Amniotic stem cell (primary cell): Measurements from ENCODE around the gene CD300A.

Experiments
- DNase-seq: peaks from one replicate; lab custom pipeline; 2025; lab: John Stamatoyannopoulos, UW

Gene CD300A

DNA sequence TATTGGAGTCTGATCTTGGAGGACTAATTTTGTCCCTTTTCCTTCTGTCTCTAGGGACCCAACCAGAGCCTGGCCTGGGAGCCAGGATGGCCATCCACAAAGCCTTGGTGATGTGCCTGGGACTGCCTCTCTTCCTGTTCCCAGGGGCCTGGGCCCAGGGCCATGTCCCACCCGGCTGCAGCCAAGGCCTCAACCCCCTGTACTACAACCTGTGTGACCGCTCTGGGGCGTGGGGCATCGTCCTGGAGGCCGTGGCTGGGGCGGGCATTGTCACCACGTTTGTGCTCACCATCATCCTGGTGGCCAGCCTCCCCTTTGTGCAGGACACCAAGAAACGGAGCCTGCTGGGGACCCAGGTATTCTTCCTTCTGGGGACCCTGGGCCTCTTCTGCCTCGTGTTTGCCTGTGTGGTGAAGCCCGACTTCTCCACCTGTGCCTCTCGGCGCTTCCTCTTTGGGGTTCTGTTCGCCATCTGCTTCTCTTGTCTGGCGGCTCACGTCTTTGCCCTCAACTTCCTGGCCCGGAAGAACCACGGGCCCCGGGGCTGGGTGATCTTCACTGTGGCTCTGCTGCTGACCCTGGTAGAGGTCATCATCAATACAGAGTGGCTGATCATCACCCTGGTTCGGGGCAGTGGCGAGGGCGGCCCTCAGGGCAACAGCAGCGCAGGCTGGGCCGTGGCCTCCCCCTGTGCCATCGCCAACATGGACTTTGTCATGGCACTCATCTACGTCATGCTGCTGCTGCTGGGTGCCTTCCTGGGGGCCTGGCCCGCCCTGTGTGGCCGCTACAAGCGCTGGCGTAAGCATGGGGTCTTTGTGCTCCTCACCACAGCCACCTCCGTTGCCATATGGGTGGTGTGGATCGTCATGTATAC lies 26.5 kb upstream of the CD300A start:
- no peak for DNase-seq

DNA sequence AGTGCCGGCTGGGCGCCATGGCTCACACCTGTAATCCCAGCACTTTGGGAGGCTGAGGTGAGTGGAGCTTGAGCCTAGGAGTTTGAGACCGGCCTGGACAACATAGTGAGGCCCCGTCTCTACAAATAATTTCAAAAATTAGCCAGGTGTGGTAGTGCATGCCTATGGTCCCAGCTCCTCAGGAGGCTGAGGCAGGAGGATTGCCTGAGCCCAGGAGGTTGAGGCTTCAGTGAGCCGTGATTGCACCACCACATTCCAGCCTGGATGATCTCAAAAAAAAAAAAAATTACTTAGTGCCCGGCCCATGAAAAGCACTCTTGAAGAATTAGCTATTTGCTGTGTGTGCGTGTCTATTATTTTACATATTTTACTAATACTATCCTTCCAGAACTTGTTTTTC lies 24.9 kb upstream of the CD300A start:
- no peak for DNase-seq

DNA sequence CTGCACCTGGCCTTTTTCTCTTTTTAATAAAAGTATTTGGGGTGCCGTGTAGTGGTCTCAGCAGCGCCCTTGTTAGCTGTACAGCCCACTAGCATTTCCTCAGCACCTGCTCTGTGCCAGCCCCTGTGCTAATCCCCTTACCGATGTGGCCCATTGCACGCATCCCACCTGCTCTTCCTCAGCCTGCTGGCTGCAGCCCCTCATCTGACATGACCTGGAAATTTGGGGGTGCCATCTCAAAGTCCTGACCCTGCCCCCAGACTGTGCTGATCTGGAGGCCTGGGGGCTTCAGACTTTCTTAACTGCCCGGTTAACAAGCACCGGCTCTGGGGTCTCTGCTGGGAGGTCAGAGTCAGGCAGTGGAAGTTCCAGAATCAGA lies 24.2 kb upstream of the CD300A start:
- DNase-seq, result no peak

DNA sequence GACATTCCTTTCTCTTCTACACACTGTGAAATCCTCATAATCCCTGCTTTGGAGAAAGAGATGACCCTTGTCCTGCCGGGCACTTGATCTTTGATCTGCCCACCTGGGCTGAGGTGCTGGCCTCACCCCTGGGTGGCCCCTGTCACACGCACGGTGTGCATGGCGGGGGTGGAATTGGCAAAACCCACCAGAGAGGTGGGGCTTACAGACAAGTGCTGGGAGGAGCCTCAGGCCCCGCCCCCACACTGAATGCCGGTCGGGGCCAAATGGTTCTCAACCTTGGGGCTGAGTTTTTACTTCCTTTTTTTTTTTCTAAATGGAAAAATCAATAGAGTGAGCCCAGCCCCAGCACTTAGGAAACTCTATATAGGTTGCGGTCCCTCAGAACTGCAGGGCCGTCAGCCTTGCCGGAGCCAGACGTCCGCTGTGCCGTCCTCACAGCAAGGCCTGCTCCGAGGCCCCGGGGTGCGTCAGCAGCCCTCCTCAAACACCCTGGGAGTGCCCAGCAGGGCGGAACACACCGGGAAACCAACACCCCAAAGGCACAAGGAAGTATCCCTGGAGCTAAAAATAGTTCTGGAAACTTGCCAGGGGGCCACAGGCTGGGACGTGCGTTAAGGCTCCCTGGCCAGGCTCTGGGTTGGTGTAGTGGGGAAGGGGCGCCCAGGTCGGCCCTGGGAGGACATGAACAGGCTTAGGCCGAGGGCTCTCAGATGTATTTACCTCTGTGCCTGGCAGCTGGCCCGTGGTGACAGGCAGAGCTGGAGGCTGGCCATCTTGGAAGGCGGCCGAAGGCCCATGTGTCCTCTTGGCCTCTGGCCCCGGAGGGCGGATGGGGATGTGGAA lies 23.5 kb upstream of the CD300A start:
- no peak for DNase-seq

DNA sequence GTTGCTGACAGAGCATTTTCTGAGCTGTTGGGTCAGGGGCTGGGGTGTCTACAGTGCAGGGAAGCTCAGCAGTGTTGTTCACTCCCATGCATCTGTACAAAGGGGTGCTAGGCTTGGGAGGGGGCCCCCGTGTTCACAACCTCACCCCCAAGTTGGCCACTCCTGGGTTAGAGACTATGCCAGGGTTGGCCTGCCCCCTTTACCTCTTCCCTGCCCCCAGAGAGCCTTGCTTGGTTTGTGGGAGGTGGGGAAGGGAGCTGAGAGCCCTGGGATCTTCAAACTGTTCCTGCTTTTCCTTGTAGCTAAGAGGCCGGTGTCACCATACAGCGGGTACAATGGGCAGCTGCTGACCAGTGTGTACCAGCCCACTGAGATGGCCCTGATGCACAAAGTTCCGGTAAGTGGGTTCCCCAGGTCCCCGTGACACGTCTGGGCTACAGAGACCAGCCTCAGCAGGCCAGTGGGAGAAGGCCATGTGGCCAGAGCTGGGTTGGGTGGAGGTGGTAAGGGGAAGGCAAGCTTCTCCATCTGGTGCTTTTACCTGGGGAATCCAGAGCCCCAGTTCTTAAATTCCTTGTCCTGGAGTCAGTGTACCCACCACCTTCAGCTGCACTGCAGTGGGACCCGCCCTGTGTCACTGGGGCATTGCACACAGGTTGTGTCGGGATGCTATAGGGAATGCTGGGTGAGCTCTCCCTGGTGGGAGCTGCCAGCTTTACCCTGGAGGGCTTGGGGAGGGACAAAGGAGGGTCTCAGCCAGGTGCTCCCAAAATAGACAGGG lies 22.7 kb upstream of the CD300A start:
- no peak for DNase-seq

DNA sequence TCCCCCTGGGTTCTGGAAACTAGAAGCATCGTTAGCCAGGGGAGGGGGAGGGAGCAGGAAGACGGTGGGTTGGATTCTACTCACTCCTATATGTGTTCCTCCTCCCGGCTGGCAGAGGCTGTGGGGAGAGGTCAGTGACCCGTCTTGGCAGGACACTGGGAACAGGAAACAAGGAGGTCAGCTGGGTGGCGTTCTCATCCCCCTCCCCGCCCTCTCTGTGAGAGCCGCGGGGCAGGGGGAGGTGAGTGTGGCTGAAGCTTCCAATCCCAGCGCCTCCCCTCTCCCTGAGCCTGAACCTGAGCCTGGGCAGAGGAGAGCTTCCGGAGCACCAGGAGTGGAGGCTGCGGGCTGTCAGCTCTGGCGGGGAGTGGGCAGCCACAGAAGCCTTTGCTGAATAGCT lies 22.0 kb upstream of the CD300A start:
- no peak for DNase-seq

DNA sequence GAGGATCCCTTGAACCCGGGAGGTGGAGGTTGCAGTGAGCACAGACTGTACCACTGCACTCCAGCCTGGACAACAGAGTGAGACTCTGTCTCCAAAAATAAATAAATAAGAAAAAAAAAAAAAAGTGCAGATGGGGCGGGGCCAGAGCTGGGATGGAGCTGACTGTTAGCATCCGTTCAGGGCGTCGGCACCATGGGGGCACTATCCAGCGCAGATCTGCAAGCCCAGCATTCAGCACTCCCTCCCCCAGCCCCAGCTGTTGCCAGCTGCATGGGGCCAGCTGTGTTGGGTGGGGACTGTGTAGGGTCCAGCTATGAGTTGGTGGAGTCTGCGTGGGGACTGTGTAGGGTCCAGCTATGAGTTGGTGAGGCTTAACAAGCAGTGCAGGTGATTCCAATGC lies 21.3 kb upstream of the CD300A start:
- no peak for DNase-seq

DNA sequence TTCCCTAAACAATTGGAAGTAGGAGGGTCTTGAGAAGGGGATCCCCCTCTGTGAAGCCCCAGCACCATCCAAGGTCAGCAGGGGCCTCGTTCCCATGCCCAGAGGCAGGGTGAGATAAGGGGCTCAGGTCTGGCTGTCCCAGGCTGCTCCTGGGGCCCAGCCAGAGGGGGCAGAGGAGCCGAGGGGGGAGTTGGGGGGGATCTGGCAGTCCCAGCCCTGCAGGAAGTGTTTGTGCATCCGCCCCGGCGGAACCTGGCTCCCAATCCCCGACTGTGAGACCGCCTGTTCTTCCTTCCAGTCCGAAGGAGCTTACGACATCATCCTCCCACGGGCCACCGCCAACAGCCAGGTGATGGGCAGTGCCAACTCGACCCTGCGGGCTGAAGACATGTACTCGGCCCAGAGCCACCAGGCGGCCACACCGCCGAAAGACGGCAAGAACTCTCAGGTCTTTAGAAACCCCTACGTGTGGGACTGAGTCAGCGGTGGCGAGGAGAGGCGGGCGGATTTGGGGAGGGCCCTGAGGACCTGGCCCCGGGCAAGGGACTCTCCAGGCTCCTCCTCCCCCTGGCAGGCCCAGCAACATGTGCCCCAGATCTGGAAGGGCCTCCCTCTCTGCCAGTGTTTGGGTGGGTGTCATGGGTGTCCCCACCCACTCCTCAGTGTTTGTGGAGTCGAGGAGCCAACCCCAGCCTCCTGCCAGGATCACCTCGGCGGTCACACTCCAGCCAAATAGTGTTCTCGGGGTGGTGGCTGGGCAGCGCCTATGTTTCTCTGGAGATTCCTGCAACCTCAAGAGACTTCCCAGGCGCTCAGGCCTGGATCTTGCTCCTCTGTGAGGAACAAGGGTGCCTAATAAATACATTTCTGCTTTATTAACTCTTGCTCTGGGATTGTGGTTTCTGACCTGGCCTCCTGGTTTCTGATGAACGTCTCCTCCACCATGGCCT lies 19.6 kb upstream of the CD300A start:
- DNase-seq, result no peak

DNA sequence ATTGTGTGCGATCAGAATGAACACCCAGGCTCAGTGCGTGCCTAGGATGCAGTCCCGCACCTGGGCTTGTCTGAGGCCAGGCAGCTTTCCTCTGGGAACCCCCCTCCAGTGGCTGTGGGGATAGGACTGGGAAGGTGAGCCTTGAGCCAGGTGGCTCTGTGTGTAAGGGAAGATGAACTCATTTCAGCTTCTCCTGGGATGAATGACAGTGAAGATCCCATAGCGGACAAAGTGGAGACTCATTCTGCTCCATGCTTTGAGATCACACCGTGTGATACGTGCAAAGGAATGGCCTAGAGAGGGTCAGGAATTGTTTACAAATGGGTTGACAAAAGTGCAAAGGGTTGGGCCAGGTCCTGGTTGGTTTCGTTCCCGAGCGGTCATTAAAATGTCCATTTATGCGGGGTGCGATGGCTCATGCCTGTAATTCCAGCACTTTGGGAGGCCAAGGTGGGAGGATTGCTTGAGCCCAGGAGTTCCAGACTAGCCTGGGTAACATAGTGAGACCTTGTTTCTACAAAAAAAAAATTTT lies 18.7 kb upstream of the CD300A start:
- DNase-seq, result no peak

DNA sequence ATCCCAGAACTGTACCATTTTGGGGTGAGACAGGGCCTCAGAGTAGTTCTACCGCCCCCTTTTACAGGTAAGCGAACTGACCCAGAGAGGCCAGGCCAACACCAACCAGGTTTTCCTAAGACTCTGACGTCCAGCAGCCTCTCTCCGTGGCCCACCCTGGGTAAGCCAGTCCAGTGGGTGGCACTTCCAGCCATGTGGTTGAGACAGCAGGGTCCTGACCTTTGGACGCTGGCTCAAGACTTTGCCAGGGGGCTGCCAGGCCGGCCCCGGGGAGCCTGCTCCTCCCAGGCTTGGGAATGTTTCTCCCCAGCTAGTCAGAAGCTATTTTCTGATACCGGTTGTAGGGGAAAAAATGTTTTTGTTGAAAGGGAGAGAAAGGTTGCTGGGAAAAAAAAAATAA lies 17.7 kb upstream of the CD300A start:
- no peak for DNase-seq

DNA sequence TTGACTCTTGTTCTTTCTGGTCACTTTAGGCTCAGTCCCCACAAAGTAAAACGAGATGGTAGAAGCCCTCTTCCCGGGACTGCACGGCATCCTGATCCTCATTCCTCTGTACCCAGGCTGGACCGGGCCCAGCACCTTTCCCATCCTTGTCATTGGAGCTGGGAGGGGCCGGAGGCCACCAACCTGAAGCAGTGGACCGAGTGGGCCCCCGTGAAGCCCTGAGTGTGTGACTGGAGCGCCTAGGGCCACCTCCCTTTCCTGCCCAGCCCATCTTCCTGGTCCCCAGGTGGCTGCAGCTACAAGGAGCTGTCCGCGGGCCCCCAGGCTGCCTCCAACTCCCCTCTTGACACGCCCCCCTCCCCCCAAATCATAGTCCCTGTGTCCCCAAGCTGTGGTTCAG lies 17.1 kb upstream of the CD300A start:
- DNase-seq, result no peak

DNA sequence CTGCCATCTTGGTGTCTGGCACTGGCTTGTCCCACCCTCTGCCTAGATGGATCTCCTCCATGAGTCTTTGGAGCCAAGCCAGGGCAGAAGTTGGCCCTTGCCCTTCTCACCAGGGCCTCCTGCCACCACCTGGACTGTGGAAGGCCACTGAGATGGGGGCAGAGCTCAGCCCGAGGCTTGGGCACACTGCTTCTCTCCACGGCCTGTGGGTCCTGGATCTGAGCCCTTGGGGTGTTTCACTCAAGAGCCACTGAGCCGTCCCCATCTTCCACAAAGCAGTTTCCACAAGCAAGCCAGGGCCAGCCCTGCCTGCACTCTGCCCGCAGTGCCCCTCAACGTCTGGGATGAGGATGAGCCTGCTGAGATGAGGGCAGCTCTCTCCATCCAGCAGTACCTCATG lies 16.7 kb upstream of the CD300A start:
- no peak for DNase-seq

DNA sequence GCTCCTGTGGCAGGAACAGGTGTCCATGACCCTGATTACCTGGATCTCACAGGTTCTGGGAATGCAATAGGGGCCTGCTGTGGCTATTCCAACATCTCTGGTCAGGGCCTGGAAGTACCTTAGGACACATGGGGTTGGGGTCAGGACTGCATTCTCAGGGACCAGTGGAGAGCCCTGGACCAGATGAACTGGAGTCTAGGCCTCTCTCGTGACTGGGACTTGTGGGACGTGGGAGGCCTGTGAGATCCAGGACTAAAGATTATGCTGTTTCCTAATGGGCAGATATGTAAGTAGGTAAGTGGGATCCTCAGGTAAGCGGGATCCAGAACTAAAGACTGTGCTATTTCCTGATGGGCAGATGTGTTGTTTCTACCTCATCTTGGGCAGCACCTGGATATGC lies 16.2 kb upstream of the CD300A start:
- DNase-seq, result no peak

DNA sequence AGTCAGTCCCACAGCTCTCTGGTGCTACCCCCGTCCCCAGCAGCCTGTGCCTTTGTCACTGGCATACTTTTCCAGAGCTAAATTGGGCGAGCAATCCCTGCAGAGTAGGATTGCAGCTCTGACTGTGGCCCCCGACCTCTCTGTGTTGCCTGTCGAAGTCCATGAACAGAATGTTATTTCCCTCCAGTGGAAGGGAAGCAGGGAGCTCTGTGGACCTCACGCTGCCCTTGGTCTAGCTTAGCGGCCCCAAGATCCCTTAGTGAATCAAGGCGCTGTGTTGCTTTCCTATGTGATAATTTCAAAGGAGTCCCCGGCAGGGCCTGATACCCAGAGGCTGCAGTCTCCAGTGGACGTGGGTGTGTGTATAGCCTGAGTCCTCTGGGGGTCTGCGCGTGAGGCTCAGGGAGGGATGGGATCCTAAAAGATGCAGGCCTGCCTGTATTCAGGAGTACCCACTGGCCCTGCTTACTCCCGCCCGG lies 15.5 kb upstream of the CD300A start:
- no peak for DNase-seq

DNA sequence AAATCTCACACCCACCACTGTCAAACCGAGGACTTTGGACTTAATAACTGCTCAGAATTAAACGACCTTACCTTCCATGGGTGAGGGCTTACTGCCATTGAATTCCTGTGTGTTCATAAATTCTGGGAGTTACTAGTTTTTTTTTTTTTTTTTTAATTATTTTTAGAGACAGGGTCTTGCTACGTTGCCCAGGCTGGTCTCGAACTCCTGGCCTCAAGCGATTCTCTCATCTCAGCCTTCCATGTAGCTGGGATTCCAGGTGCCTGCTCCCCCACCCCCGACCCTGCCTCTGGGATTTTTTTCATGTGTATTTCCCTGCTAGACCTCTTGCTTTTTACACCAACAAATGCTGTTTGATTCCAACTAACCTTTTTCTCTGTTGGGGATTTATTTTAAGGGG lies 14.9 kb upstream of the CD300A start:
- DNase-seq, result no peak

DNA sequence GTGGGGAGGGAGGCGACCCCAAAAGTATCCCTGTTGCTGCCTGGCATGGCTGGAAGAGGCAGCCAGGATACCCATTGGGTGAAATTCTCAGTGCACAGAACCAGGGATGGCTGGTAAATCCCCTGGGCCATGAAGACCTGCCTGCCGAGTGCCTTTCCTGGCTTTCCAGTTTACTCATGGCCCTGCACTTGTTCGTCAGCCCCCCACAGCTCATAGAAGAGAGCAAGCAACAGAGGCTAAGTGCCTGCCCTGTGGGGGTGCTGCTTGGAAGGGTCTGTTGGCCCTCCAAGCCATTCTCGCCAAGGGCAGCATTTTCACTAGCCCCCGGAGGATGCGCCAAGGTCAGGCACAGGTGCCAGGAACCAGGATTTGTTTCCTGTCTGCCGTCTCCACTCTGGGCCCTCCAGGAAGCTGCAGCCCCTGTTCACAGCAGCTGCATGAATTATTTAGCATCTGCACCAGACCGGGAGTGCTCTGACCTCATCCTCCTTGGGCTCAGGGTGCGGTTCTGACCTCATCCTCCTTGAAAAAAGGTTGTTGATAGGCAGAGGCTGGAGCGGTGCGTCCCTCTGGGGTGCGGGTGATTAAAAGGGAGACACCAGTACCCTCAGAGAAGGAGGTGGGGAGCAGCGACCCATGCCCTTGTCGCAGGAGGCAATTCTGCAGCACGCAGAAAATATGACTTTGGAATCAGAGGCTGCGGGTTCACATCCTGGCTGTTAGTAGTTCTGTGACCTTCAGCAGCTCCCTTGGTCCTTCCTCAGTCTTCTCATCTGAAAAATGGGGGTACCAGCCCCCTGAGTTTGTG lies 14.2 kb upstream of the CD300A start:
- DNase-seq, result no peak

DNA sequence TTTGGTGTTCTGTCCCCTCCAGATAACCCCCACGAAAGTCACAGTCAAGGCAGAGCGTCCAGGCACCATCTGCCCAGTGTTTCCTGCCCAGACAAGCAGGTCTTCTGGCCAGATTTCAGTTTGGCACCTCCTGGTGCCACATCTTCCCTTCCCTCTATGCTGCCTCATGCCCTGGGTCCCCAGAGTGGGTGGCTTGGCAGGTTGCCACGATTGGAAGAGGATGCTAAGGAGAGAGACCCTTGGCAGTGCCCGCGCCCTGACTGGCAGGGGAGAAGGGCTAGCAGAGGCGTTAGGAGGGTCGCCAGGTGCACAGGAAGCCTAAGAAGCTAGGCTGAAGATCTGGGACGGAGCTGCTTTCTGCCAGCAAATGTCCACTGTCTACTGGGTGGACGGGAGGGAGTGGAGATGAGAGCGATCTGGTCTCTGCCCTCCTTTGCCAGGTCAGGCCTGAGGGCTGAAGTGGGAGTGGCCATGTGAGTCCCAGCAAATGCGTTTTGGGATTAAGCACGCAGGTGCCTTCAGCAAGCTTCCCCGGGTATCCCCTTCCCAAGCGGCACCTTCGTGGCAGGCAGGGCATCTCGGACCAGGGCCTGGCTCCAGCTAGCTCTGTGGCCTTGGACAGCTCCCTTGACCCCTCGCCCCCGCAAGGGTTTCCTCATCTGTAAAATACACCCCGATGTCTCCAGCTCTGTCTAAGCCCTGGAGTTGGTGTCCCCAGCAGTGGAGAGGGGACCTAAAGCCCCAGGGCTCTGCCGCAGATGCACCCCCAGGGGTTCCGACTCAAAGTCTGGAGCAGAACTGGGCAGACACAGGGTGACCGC lies 13.4 kb upstream of the CD300A start:
- no peak for DNase-seq

DNA sequence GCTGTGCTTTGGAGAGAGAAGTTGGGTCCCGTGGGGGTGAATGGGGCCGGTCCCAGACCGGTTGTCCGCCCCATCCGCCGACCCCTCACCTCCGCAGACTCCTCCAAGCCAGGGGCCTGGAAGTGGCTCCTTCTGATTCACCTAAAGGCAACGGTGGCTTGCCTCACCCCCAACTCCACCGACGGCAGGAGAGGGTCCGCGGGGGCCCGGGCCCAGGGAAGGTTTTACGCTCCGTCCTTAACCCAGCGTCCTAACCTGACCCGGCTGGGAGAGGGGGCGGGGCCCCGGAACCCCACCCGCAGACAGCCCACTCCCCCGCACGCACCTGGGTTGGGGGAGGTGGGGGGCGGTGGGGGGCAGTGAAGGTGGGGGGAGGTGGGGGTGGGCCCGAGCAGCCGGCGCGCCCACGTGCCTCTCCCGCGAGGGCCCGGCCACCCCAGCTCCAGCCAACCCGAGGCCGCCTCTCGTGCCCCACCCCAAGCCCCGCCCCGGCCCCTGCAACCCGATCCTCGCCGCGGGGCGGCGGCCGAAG lies 12.7 kb upstream of the CD300A start:
- no peak for DNase-seq
